ENCODE measurements around the gene LPCAT2.

Gene LPCAT2

GRCh38 chr16:55559933-55560516 is 51.2 kb downstream of the LPCAT2 start:
- DNase-seq = no peak

GRCh38 chr16:55561319-55561848 is 52.5 kb downstream of the LPCAT2 start:
- DNase-seq = no peak

- no peak for DNase-seq
Measured at GRCh38 chr16:55562936-55563335, 54.1 kb downstream of the LPCAT2 start.

GRCh38 chr16:55563797-55564196 is 54.9 kb downstream of the LPCAT2 start:
- DNase-seq = no peak

GRCh38 chr16:55565086-55565485 is 56.2 kb downstream of the LPCAT2 start:
- DNase-seq = no peak

GRCh38 chr16:55566432-55567175 is 57.7 kb downstream of the LPCAT2 start, which contains the start of gene CAPNS2:
Gene CAPNS2, plus strand, starts transcription at chr16:55566684. Its CDS starts 73 bp downstream, at chr16:55566757.
- DNase-seq = no peak

GRCh38 chr16:55567382-55567781 is 58.5 kb downstream of the LPCAT2 start:
- no peak for DNase-seq

GRCh38 chr16:55568207-55568606 is 59.3 kb downstream of the LPCAT2 start:
- DNase-seq = no peak

GRCh38 chr16:55569025-55569424 is 60.2 kb downstream of the LPCAT2 start:
- DNase-seq = no peak

- DNase-seq = no peak
Measured at GRCh38 chr16:55570159-55570558, 61.3 kb downstream of the LPCAT2 start.

GRCh38 chr16:55571191-55571897 is 62.5 kb downstream of the LPCAT2 start:
- DNase-seq = no peak

GRCh38 chr16:55572439-55572838 is 63.6 kb downstream of the LPCAT2 start:
- DNase-seq = no peak

GRCh38 chr16:55574811-55575210 is 65.9 kb downstream of the LPCAT2 start:
- no peak for DNase-seq

GRCh38 chr16:55575496-55575895 is 66.6 kb downstream of the LPCAT2 start:
- no peak for DNase-seq

- DNase-seq = no peak
Measured at GRCh38 chr16:55576384-55576783, 67.5 kb downstream of the LPCAT2 start.

- DNase-seq = no peak
Measured at GRCh38 chr16:55577887-55578286, 69.0 kb downstream of the LPCAT2 start.

- DNase-seq = no peak
Measured at GRCh38 chr16:55585631-55586030, 76.8 kb downstream of the LPCAT2 start.

- DNase-seq = no peak
Measured at GRCh38 chr16:55588799-55589198, 79.9 kb downstream of the LPCAT2 start.

- no peak for DNase-seq
Measured at GRCh38 chr16:55592306-55592705, 83.4 kb downstream of the LPCAT2 start.

- no peak for DNase-seq
Measured at GRCh38 chr16:55597928-55598327, 89.1 kb downstream of the LPCAT2 start.

- no peak for DNase-seq
Measured at GRCh38 chr16:55605754-55606336, 97.0 kb downstream of the LPCAT2 start.

- DNase-seq = no peak
Measured at GRCh38 chr16:55613613-55614335, 104.9 kb downstream of the LPCAT2 start.

GRCh38 chr16:55615071-55615470 is 106.2 kb downstream of the LPCAT2 start:
- DNase-seq = no peak
